Lung (tissue), 12 donors: ENCODE measurements around the gene FRZB. TPM values are rescaled to one million over a fixed set of nuclear protein-coding genes. Genes with fewer than 3 reads are reported as not detected.

ENCODE experiments used
- ATAC-seq: fragments of 200-7000 bp; cut with Tn5 transposase; one replicate; pipeline ENCODE4 v1.9.1; 2020; ENCODE audit warnings: moderate number of reproducible peaks; ENCODE audit not compliant: insufficient read depth, low FRiP score
- DNase-seq, 3 donors: peaks; one replicate each; pipeline ENCODE4 v3.0.0-alpha.2; 2013 to 2017
- H3K27ac ChIP-seq, 2 donors: one replicate each; pipeline ENCODE4 v1.5.1; 2013; ENCODE audit warnings: mild to moderate bottlenecking in 2 of 2, moderate library complexity in 2 of 2, control low read depth in 1 of 2, inconsistent platforms in 1 of 2, low read depth in 1 of 2, low read length in 1 of 2
- H3K27me3 ChIP-seq, 3 donors: one replicate each; pipeline ENCODE4 v1.5.1; 2013; ENCODE audit warnings: low read length in 2 of 3; ENCODE audit not compliant: control insufficient read depth in 3 of 3, insufficient read depth in 3 of 3
- H3K36me3 ChIP-seq, 4 donors: one replicate each; pipeline ENCODE4 v1.5.1; 2013; ENCODE audit warnings: low read length in 4 of 4, mild to moderate bottlenecking in 1 of 4, moderate library complexity in 1 of 4; ENCODE audit not compliant: control insufficient read depth in 4 of 4, insufficient read depth in 4 of 4
- H3K4me1 ChIP-seq, 5 donors: one replicate each; pipeline ENCODE4 v1.5.1; 2013; ENCODE audit warnings: low read length in 5 of 5, mild to moderate bottlenecking in 2 of 5, moderate library complexity in 1 of 5; ENCODE audit not compliant: control insufficient read depth in 5 of 5, insufficient read depth in 5 of 5
- H3K4me3 ChIP-seq: one replicate; pipeline ENCODE4 v1.5.1; 2013; ENCODE audit warnings: mild to moderate bottlenecking, control low read depth, moderate library complexity
- H3K9ac ChIP-seq, 2 donors: one replicate each; pipeline ENCODE4 v1.5.1; 2013; ENCODE audit warnings: low read length in 2 of 2, control low read depth in 1 of 2; ENCODE audit not compliant: insufficient read depth in 1 of 2
- H3K9me3 ChIP-seq, 4 donors: one replicate each; pipeline ENCODE4 v1.5.1; 2013; ENCODE audit warnings: low read length in 3 of 4, mild to moderate bottlenecking in 1 of 4, moderate library complexity in 1 of 4; ENCODE audit not compliant: control insufficient read depth in 4 of 4, insufficient read depth in 3 of 4
- CTCF ChIP-seq: IDR thresholded peaks from 2 replicates; pipeline ENCODE4 v1.5.1; 2012; ENCODE audit warnings: mild to moderate bottlenecking; ENCODE audit errors: control extremely low read depth, extremely low read depth
- WGBS, 2 donors: extraction: QIAGEN DNeasy Blood & Tissue Kit; methylation state at CpG; one replicate each; pipeline ENCODE4 v1.1.7; 2013; 5-methylcytosine and 5-hydroxymethylcytosine counted together
- polyA plus RNA-seq, 2 donors: library from polyadenylated mRNA; stranded (reverse); fragments of 200-250 nt; gene quantifications; one replicate each; pipeline ENCODE4 v1.2.1, GENCODE V29; 2013
- total RNA-seq, 2 donors: library from RNA; depleted of rRNA in 1 of 2; stranded (reverse); fragments of >200 nt in 1 of 2; gene quantifications; one replicate each; pipeline ENCODE4 v1.2.1, GENCODE V29; 2014 to 2021
- donor health status: control.
- donor health status: control.
- donor health status: Bipolar disorder and iron deficiency.
- donor health status: healthy.
- donor health status: DM: yes; HTN: yes; CAD: no.

FRZB gene
- total and polyA plus RNA-seq, 4 donors = 0.19 to 7.4 (median 1.6) TPM

DNA sequence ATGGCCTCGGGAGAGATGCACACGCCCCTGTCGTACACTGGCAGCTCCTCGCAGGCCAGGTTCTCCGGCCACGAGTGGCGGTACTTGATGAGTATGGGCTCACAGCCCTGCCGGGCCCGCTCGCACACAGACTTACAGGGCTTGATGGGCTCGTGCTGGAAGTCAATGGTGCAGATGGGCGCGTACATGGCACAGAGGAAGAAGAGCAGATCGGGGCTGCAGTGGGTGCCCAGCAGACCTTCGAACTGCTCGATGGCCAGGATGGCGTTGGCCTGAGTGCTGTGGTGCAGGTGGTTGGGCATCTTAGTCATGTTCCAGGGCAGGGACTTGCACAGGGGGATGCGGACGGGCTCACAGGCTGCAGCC is 359 bp downstream of the FRZB start:
- Histone ChIP-seq H3K36me3 (no peaks in the 10 kb centered on the region), H3K27me3 (peaks cover 0 to 21% (median 16%) of the 10 kb centered on the region in 3 donors), H3K27ac (no peak overlapping the region), H3K4me1 (peaks cover 0 to 19% (median 5%) of the 10 kb centered on the region in 5 donors), H3K4me3 (no peak overlapping the region), H3K9me3 (peaks cover 0 to 2% (median 0%) of the 10 kb centered on the region in 4 donors), H3K9ac (no peak overlapping the region)
- DNase-seq (peak in 1 of 3 donors; percentile 19), ATAC-seq (no peak)
- TF ChIP-seq CTCF = no peak
- 14 to 15% methylated on average over 18 to 19 of the region's 19 CpGs for WGBS, 2 donors

- Histone ChIP-seq H3K36me3 (no peaks in the 10 kb centered on the region), H3K27ac (no peak overlapping the region), H3K9ac (no peak overlapping the region), H3K9me3 (peaks cover 0 to 2% (median 0%) of the 10 kb centered on the region in 4 donors), H3K4me1 (peaks cover 0 to 19% (median 5%) of the 10 kb centered on the region in 5 donors), H3K4me3 (no peak overlapping the region), H3K27me3 (peaks cover 0 to 20% (median 14%) of the 10 kb centered on the region in 3 donors)
- ATAC-seq = no peak
- TF ChIP-seq CTCF = no peak
- WGBS, 2 donors = 92 to 93% methylated on average over 4 of the region's 4 CpGs
- no peak for DNase-seq
Observed at GRCh38 chr2:182864949-182865570, 1.4 kb downstream of the FRZB start.

GRCh38 chr2:182863642-182864041 is 2.8 kb downstream of the FRZB start:
- H3K36me3 ChIP-seq = no peaks in the 10 kb centered on the region
- DNase-seq (no peak), ATAC-seq (no peak)
- peaks cover 0 to 19% (median 5%) of the 10 kb centered on the region in 5 donors for H3K4me1 ChIP-seq
- H3K9me3 ChIP-seq = peaks cover 0 to 2% (median 0%) of the 10 kb centered on the region in 4 donors
- H3K9ac ChIP-seq = no peak overlapping the region
- TF ChIP-seq CTCF = no peak
- H3K4me3 ChIP-seq = no peak overlapping the region
- H3K27me3 ChIP-seq = peaks cover 0 to 20% (median 14%) of the 10 kb centered on the region in 3 donors
- no peak overlapping the region for H3K27ac ChIP-seq

DNA sequence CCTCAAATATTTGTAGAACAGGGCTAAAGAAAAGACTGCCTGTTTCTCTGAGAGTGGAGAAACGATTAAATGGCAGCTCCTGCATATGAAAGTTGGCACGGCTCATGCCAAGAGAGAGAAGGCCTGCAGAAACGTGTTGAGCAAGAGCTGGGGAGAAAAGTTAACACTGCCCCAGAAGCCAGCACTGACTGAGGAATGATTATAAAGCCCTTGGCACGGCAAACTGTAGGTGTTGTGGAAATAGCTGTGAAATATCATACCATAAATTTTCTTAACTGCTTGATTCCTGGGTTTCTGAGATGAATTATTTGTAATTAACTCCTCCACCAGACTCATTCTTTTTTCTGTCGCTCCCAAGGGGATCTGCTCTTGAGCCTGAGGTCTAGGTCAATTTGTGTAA is 4.3 kb downstream of the FRZB start:
- WGBS, 2 donors = 59 to 83% methylated on average over 5 of the region's 5 CpGs
- ATAC-seq (no peak), DNase-seq (peak in 1 of 3 donors; percentile 61)
- H3K27me3 ChIP-seq = peaks cover 0 to 14% (median 14%) of the 10 kb centered on the region in 3 donors
- TF ChIP-seq CTCF = no peak
- H3K4me3 ChIP-seq = no peak overlapping the region
- H3K9ac ChIP-seq = no peak overlapping the region
- H3K9me3 ChIP-seq = peaks cover 0 to under 1% (median 0%) of the 10 kb centered on the region in 4 donors
- H3K4me1 ChIP-seq = peaks cover 0 to 13% (median 1%) of the 10 kb centered on the region in 5 donors
- no peaks in the 10 kb centered on the region for H3K36me3 ChIP-seq
- no peak overlapping the region for H3K27ac ChIP-seq
